ACC112 (cell line): Measurements from ENCODE around the gene GRK5.
A peak's percentile ranks its signal among the peaks of the same experiment; 100 is the strongest.

ENCODE experiments used
- H2AFZ ChIP-seq: fragments of 200-600 bp; sonication (generic); one replicate; pipeline ENCODE4 v1.6.0; 2017; ENCODE audit warnings: antibody characterized with exemption, low read length; ENCODE audit not compliant: unreplicated experiment
- H3K27ac ChIP-seq: fragments of 200-600 bp; sonication (generic); 2 replicates; pipeline ENCODE4 v1.5.1; 2014; ENCODE audit warnings: low read depth, mild to moderate bottlenecking, antibody characterized with exemption, low read length, moderate library complexity
- H3K27me3 ChIP-seq: fragments of 200-600 bp; sonication (generic); 2 replicates; pipeline ENCODE4 v1.6.1; 2014; ENCODE audit warnings: mild to moderate bottlenecking, antibody characterized with exemption, low read length, moderate library complexity, mixed read lengths; ENCODE audit not compliant: insufficient read depth
- H3K36me3 ChIP-seq: fragments of 200-600 bp; sonication (generic); 2 replicates; pipeline ENCODE4 v1.6.1; 2016; ENCODE audit warnings: mild to moderate bottlenecking, antibody characterized with exemption, low read length, moderate library complexity, mixed read lengths; ENCODE audit not compliant: insufficient read depth
- H3K4me1 ChIP-seq: fragments of 200-600 bp; sonication (generic); one replicate; pipeline ENCODE4 v1.6.1; 2016; ENCODE audit warnings: low read length, mixed read lengths; ENCODE audit not compliant: insufficient read depth, unreplicated experiment, control insufficient read depth
- H3K4me3 ChIP-seq: fragments of 200-600 bp; sonication (generic); 2 replicates; pipeline ENCODE4 v1.5.1; 2014; ENCODE audit warnings: mild to moderate bottlenecking, low read depth, low read length
- H3K79me2 ChIP-seq: fragments of 200-600 bp; sonication (generic); one replicate; pipeline ENCODE4 v1.6.0; 2016; ENCODE audit warnings: low read length; ENCODE audit not compliant: control insufficient read depth, unreplicated experiment, insufficient read depth

GRK5 gene

DNA sequence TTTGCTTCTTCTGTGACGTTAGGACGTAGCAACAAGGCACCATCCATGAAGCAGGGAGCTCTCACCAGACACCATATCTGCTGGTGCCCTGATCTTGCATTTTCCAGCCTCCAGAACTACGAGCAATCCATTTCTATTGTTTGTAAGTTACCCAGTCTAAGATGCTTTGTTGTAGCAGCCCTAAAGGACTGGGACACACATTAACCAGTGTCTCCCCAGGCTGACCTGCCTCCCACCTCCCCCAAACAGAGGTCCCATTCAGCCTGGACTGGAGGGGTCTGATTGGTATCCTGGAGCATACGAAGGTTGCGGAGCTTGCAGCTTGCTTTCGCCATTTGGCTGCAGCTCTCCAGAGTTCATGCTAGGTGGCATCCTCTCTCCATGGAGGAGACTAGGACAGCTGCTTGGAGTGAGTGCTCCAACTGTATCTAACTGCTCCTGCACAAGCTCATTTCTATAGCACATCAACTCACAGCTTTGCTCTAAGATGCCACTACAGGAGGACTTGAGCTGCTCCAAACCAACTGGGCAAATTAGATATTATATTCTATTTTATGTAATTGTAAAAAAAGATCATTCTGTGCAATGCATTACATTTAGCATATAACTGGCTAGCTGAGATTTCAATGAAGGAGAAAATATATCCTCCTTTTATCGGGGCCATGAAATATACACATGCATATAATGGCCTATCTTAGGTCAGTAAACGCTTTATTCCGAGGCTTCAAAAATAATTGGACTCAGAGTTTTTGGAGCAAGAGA is 8.0 kb upstream of the GRK5 start:
- H3K4me3 ChIP-seq: no peak overlapping the region
- H3K79me2 ChIP-seq: no peaks in the 10 kb centered on the region
- no peaks in the 10 kb centered on the region for H3K36me3 ChIP-seq
- peaks cover 20% of the 10 kb centered on the region for H3K4me1 ChIP-seq
- no peak overlapping the region for H3K27ac ChIP-seq
- H3K27me3 ChIP-seq: no peaks in the 10 kb centered on the region
- no peak overlapping the region for H2AFZ ChIP-seq

DNA sequence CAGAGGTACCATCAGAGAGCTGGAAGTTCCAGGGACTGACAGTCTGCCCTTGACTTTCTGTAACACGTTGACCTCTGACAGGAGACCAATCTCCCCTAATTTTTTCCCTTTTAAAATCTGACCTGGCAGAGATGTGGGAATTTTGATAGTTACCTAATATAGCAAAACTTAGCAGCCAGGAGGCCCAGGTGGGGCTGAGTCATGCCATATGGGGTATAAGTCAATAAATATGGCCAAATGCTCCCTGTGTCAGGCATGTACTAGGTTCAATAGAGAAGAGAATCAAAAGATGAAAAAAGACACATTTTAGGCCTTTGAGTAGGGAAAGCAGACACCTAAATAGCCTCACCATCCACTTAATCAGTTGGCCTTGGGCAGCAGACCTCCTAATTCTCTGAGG is 6.1 kb upstream of the GRK5 start:
- peaks cover 24% of the 10 kb centered on the region for H3K4me1 ChIP-seq
- H3K27me3 ChIP-seq: no peaks in the 10 kb centered on the region
- H3K36me3 ChIP-seq: no peaks in the 10 kb centered on the region
- no peak overlapping the region for H3K4me3 ChIP-seq
- no peak overlapping the region for H2AFZ ChIP-seq
- H3K79me2 ChIP-seq: no peaks in the 10 kb centered on the region
- no peak overlapping the region for H3K27ac ChIP-seq

DNA sequence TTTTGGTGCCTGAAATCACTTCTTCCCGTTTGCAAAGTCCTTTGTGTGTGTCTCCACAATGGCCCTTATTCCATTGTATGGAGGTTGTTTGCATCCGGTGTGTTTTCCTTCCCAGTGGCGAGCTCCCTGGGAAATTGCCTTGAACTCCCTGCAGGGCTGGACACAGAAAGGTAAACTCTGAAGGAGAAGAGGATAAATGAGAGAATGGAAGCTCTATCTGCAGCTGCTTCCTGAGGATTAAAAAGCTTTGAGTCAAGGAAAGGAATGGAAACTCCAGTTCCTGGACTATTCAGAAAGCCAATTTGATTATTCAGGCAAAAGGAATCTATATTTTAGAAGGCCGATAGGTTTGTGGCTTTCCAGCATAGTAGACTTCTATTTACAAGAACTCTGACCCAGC is 4.4 kb upstream of the GRK5 start:
- H3K4me1 ChIP-seq: peaks cover 19% of the 10 kb centered on the region
- H3K36me3 ChIP-seq: no peaks in the 10 kb centered on the region
- H3K4me3 ChIP-seq: no peak overlapping the region
- no peak overlapping the region for H2AFZ ChIP-seq
- H3K27ac ChIP-seq: no peak overlapping the region
- H3K27me3 ChIP-seq: no peaks in the 10 kb centered on the region
- H3K79me2 ChIP-seq: no peaks in the 10 kb centered on the region

DNA sequence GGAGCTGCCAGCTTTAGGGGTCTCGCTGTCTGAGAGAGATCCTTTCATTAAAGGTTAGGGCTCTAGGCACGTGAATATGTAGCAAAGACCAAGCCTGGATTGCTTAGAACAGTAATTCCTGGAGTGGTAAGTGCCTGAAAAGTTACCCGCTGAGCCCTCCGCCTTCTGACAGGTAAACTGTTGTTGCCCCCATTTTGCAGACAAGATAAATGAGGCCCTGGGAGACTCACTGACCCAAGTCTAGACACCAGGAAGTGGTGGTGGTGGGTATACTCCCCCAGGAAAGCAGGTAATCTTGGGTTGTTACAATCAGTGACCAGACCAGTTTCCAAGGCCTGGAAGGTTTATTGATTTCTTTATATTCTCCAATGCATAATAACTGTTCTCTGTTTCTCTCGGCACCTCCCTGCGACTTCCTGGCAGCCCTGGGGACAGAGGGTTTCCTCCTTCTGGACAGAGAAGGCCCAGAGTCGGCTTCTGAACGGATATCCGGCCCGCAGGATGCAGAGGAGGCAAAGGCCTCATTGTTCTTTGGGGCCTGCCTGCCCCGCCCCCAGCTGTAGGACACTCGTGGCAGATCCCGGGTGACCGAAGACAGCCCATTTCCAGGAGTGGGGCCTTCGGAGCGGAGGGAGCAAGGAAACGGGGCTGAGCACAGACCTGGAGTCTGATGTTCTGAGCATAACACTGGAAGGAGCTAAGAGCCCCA is 1.3 kb upstream of the GRK5 start:
- no peaks in the 10 kb centered on the region for H3K36me3 ChIP-seq
- peak overlapping the region; percentile 88 for H2AFZ ChIP-seq
- H3K4me1 ChIP-seq: peaks cover 29% of the 10 kb centered on the region
- H3K27ac ChIP-seq: peak overlapping the region; percentile 81; the same call in 1 of the 2 replicates
- peak overlapping the region; percentile 95 for H3K4me3 ChIP-seq
- H3K27me3 ChIP-seq: no peaks in the 10 kb centered on the region
- peaks cover 25% of the 10 kb centered on the region for H3K79me2 ChIP-seq

DNA sequence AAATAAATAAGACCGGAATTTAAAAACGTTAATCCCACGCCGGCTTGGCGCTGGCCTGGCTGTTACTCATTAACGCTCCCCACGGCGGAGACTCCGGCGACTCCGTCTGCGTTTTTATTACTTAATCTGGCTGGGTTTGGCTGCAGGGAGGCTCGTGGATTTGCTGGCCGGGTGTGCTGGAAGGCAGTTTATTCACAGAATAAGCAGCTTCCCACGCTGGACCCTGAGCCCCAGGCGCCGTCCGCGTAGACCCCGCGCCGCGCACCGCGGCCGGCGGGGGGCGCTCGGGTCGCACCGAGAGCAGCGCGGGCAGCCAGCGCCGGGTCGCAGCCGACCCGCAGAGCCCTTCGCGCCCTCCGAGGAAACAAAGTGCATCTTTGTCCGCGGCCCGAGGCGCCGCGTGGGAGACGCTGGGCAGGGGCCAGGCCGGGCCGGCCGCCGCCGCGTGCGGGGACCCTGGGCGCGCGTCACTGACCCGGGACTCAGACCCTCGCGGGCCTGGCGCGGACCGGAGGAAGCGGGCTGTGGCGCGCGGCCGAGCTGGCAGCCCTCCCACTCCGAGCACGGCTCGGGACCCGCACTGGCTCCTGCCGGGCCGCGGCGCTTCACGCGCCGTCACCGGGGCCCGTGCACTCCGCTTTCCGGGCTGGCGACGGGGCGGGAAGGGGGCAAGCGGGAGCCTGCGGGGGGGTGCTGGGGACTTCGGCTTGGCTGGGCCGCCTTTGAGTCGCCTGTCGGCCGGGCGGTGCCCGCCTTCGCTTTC is 587 bp upstream of the GRK5 start:
- peak overlapping the region; percentile 81 for H3K27ac ChIP-seq
- peak overlapping the region; percentile 88 for H2AFZ ChIP-seq
- no peaks in the 10 kb centered on the region for H3K36me3 ChIP-seq
- H3K27me3 ChIP-seq: no peaks in the 10 kb centered on the region
- peaks cover 32% of the 10 kb centered on the region for H3K79me2 ChIP-seq
- peak overlapping the region; percentile 95 for H3K4me3 ChIP-seq
- peaks cover 37% of the 10 kb centered on the region for H3K4me1 ChIP-seq

DNA sequence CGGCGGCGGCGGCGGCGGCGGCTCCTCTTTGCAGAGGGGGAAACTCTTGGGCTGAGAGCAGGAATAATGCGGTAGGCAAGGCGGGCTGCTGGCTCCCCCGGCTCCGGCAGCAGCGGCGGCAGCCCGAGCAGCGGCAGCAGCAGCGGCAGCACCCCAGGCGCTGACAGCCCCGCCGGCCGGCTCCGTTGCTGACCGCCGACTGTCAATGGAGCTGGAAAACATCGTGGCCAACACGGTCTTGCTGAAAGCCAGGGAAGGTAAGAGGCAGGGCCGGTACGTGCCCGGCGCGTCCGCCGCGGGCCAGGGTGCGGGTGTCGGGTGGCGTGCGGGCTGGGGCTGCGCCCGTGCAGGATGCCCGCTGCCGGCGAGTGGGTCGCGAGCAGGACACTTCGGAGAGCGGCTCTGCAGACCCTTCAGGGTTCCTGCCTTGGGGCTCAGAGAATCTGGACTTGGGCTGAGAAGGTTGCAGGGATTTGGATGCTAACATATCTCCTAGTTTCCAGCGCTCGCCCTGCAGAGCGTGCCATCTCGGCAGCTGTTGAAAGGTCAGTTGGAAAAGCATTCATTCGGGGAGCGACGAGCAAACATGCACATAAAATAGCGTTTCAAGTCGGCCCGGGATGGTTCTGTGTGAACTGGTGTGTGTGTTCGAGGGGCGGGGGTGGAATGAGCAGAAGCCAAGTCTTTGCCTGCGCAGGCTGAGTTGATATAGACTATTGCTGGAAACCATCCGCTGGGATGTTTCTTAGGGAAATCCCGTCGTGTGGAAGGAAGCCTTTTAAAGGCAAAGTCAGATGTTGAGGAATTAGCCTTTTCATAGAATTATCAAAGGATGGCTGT is 562 bp downstream of the GRK5 start:
- Histone ChIP-seq H3K27ac (peak overlapping the region; percentile 75), H3K79me2 (peaks cover 37% of the 10 kb centered on the region), H3K36me3 (no peaks in the 10 kb centered on the region), H3K4me1 (peaks cover 44% of the 10 kb centered on the region), H3K4me3 (peak overlapping the region; percentile 95), H2AFZ (peak overlapping the region; percentile 92), H3K27me3 (no peaks in the 10 kb centered on the region)

DNA sequence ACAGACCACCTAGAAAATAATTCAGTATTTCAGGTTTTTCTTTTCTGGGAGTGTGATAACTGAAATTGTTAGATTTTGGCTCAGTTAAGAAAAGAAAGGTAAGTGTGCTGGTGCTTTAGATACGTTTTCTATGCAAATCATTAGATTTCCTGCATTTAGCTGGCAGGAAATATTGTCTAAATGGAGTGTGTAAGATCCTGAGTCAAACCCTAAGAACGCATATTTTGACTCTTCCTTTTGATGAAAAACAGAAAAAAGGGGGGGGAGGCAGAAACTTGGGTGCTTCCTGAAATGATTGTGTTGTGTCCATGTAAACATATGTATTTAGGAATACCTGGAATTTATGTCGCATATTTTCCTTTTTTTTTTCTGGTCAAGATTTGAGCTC is 1.2 kb downstream of the GRK5 start:
- H3K79me2 ChIP-seq: peaks cover 37% of the 10 kb centered on the region
- peaks cover 38% of the 10 kb centered on the region for H3K4me1 ChIP-seq
- H3K4me3 ChIP-seq: peak overlapping the region; percentile 95
- H3K27ac ChIP-seq: peak overlapping the region; percentile 75
- no peaks in the 10 kb centered on the region for H3K36me3 ChIP-seq
- no peaks in the 10 kb centered on the region for H3K27me3 ChIP-seq
- peak overlapping the region; percentile 92 for H2AFZ ChIP-seq

DNA sequence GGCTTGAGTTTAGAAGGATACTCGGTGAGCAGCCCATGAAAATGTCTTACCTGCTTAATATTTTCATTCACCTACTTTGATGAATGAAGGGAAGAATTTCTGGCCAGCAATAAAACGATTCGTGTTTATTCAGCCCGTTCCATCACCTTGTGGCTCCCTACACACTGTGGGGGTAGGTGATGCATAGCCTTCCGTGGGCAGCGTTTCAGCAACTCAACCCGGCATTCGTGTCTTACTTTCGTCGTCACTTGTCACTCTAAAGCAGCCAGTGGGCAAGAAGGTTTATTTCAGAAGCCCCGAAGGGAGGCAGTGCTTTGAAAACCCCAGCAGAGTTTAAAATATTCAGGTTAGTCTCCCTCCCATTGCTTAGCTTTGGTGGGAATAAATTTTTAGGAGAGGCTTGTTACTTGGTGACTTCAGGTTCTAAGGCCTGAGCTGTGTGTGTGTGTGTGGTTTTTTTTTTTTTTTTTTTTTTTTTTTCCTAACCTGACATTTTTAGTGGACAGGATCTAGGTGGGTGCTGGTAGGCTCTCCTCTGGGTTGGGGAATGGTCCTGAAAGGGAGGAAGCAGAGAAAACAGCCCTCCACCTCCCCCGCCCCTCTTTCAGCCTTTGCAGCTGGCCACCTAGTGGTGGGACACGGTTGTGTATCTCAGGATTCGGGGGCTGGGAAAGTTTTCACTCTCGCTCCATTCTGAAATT is 1.8 kb downstream of the GRK5 start:
- Histone ChIP-seq H2AFZ (peak overlapping the region; percentile 92), H3K27me3 (no peaks in the 10 kb centered on the region), H3K36me3 (no peaks in the 10 kb centered on the region), H3K27ac (peak overlapping the region; percentile 75), H3K4me3 (peak overlapping the region; percentile 95), H3K4me1 (peaks cover 37% of the 10 kb centered on the region), H3K79me2 (peaks cover 37% of the 10 kb centered on the region)

DNA sequence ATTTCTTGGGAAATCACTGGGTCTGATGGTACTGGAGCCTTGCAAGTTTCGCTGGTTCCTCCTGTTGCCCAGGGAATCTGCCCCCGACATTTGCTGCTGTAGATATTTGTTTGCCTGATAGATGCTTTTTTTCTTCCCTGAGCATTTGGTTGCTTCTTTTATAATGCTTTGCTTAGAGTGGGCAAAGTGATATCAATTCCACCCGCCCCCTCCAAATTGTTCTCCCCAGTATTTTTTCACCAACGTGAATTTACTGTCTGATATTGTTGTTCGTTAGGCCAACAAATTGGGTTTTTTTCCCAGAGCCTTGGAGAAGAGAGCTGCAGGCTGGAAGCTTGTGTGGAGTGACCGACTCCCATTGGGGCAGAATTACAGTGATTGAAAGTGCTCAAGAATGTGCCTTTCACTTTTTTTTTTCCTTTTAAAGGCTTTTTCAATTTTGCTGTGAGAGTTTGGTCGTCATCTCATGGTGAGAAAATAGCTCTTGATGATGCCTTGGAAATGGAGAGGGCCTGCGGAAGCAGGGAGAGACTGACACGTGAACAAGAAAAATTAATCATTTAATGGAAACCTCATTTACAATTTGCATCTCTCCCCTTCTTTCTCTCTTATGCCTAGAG is 2.5 kb downstream of the GRK5 start:
- peaks cover 37% of the 10 kb centered on the region for H3K79me2 ChIP-seq
- H3K4me1 ChIP-seq: peaks cover 37% of the 10 kb centered on the region
- peak overlapping the region; percentile 75 for H3K27ac ChIP-seq
- H3K36me3 ChIP-seq: no peaks in the 10 kb centered on the region
- peak overlapping the region; percentile 95 for H3K4me3 ChIP-seq
- H2AFZ ChIP-seq: peak overlapping the region; percentile 71
- H3K27me3 ChIP-seq: no peaks in the 10 kb centered on the region
